K562 (cell line): ENCODE results near the gene MET. TPM values are rescaled to one million over a fixed set of nuclear protein-coding genes. Genes with fewer than 3 reads are reported as not detected.

Source experiments
- ATAC-seq: fragments of 200-7000 bp; cut with Tn5 transposase; 3 replicates; pipeline ENCODE4 v1.9.1; 2020; ENCODE audit warnings: moderate library complexity
- BruUV-seq: library from RNA; stranded (reverse); fragments of 400-500 nt; replicated peaks from 2 replicates; lab custom pipeline; 2021; lab: Mats Ljungman, UMichigan
- CTCF ChIA-PET: fragments of 300-600 bp; formaldehyde crosslinking; extraction: SDS; loops from one replicate; lab custom pipeline; 2021; ENCODE audit warnings: low intra/inter-chr PET ratio; lab: Yijun Ruan, JAX
- POLR2A ChIA-PET: fragments of 300-600, 350-650 bp; sonication (Branson Sonifier 250); formaldehyde crosslinking; extraction: SDS; loops from one replicate; lab custom pipeline; 2021; ENCODE audit warnings: antibody characterized with exemption, inconsistent platforms; lab: Yijun Ruan, JAX
- DNase-seq, 4 experiments: peaks; one replicate each; pipeline versions ENCODE4 v3.0.0 to v3.0.0-alpha.2; 2011 to 2018; ENCODE audit warnings: low spot score in 3 of 4, mixed read lengths in 3 of 4; ENCODE audit errors: extremely low read depth in 1 of 4
- FAIRE-seq: peaks from 2 replicates; lab custom pipeline; 2011; peaks lifted over from hg19 to GRCh38; lab: Jason Lieb, UNC
- H2AFZ ChIP-seq: 2 replicates; pipeline ENCODE4 v1.6.0; 2011; ENCODE audit warnings: low read depth, low read length, control low read depth, inconsistent platforms
- H3K27ac ChIP-seq: fragments of 200-600 bp; 3 replicates; pipeline ENCODE4 v1.8.0; 2011; ENCODE audit warnings: low read depth, mild to moderate bottlenecking, control low read depth, inconsistent platforms, low read length, moderate library complexity, mixed read lengths; ENCODE audit errors: extremely low read depth
- H3K27me3 ChIP-seq, 2 experiments: fragments of 300-600 bp in 1 of 2; 2 replicates in 1 of 2; 3 replicates in 1 of 2; pipeline versions ENCODE4 v1.6.0 to v1.8.0; 2011; ENCODE audit warnings: inconsistent platforms in 2 of 2, low read length in 2 of 2, mild to moderate bottlenecking in 1 of 2, mixed read lengths in 1 of 2, moderate library complexity in 1 of 2; ENCODE audit not compliant: control insufficient read depth in 2 of 2, insufficient read depth in 2 of 2
- H3K36me3 ChIP-seq: fragments of 300-600 bp; 3 replicates; pipeline ENCODE4 v1.8.0; 2011; ENCODE audit warnings: mild to moderate bottlenecking, low read length, inconsistent platforms; ENCODE audit not compliant: control insufficient read depth, insufficient read depth
- H3K4me1 ChIP-seq, 2 experiments: fragments of 200-600 bp in 1 of 2; replicated peaks in 1 of 2; 2 replicates in 1 of 2; 3 replicates in 1 of 2; pipeline versions ENCODE4 v1.5.1 to v1.8.0; 2011; ENCODE audit warnings: inconsistent platforms in 2 of 2, low read length in 2 of 2, mild to moderate bottlenecking in 1 of 2, mixed read lengths in 1 of 2, moderate library complexity in 1 of 2; ENCODE audit not compliant: control insufficient read depth in 2 of 2, insufficient read depth in 2 of 2
- H3K4me2 ChIP-seq: 2 replicates; pipeline ENCODE4 v1.6.1; 2011; ENCODE audit warnings: low read length, control low read depth, inconsistent platforms, mixed read lengths; ENCODE audit not compliant: insufficient read depth
- H3K4me3 ChIP-seq: fragments of 200-600 bp; sonication (generic), shearing (Covaris generic); 2 replicates; pipeline ENCODE4 v1.5.1; 2016; ENCODE audit warnings: control low read depth, inconsistent platforms
- H3K79me2 ChIP-seq: fragments of 200-600 bp; 3 replicates; pipeline ENCODE4 v1.8.0; 2011; ENCODE audit warnings: low read length, inconsistent platforms; ENCODE audit not compliant: control insufficient read depth, insufficient read depth
- H3K9ac ChIP-seq, 2 experiments: 2 replicates each; pipeline versions ENCODE4 v1.6.0 to v1.6.1; 2011; ENCODE audit warnings: low read depth in 2 of 2, low read length in 2 of 2, control low read depth in 1 of 2, inconsistent platforms in 1 of 2, mild to moderate bottlenecking in 1 of 2, mixed read lengths in 1 of 2; ENCODE audit not compliant: insufficient read depth in 1 of 2
- H3K9me1 ChIP-seq: one replicate; pipeline ENCODE4 v1.6.0; 2011; ENCODE audit warnings: inconsistent platforms, mild to moderate bottlenecking, low read length, moderate library complexity; ENCODE audit not compliant: control insufficient read depth, insufficient read depth
- H3K9me3 ChIP-seq: replicated peaks from 2 replicates; pipeline ENCODE4 v1.5.1; 2011; ENCODE audit warnings: low read depth, low read length, inconsistent platforms; ENCODE audit not compliant: control insufficient read depth, insufficient read depth
- H4K20me1 ChIP-seq: replicated peaks from 2 replicates; pipeline ENCODE4 v1.6.1; 2011; ENCODE audit warnings: low read length, inconsistent platforms, mixed read lengths; ENCODE audit not compliant: control insufficient read depth, insufficient read depth
- HINFP ChIP-seq: fragments of 450-650 bp; conservative IDR thresholded peaks from 2 replicates; pipeline ENCODE4 v1.6.1; 2016; ENCODE audit warnings: missing genetic modification characterization, low read depth, mild to moderate bottlenecking, control low read depth, missing compliant biosample characterization
- WGBS: fragments of 100-300 bp; shearing (Covaris generic); methylation state at CpG from one replicate; pipeline ENCODE4 v1.1.6; 2016; ENCODE audit warnings: low coverage, mixed read lengths; ENCODE audit not compliant: insufficient coverage; ENCODE audit errors: missing lambda C conversion rate; 5-methylcytosine and 5-hydroxymethylcytosine counted together
- in situ Hi-C: fragments of 300-500 bp; cut with MboI; formaldehyde crosslinking; loops from 4 replicates; pipeline ENCODE4 v1.15.0; 2018; ENCODE audit warnings: inconsistent platforms, mixed read lengths
- intact Hi-C: fragments of 100-400 bp; cut with micrococcal nuclease; formaldehyde crosslinking; loops from 2 replicates; pipeline ENCODE4 v1.14.2; 2022
- polyA plus RNA-seq, 8 experiments: library from polyadenylated mRNA; depleted of rRNA in 4 of 8; stranded (reverse) in 5 of 8; unstranded in 3 of 8; fragments of >200 nt; fragmentation: Nextera tagmentation in 2 of 8; fragmentation: Illumina TruSeq in 1 of 8; extraction: Ambion mirVana in 2 of 8; extraction: Trizol in 1 of 8; gene quantifications; 2 replicates each; pipeline versions ENCODE4 v1.2.1 to v1.2.3, GENCODE V29; 2011 to 2014; ENCODE audit warnings: inconsistent platforms in 1 of 8, missing spikeins in 1 of 8
- total RNA-seq, 7 experiments: library from RNA; depleted of rRNA in 6 of 7; stranded (reverse); fragments of >200 nt in 6 of 7; fragmentation: Illumina TruSeq in 2 of 7; extraction: Trizol in 2 of 7; gene quantifications; 2 replicates each; pipeline versions ENCODE4 v1.2.1 to v1.2.3, GENCODE V29; 2011 to 2021; ENCODE audit warnings: low replicate concordance in 1 of 7
- TF ChIP-seq, protein P1 (sequence below), 3 experiments: fragments of 200-800 bp in 1 of 3; sonication (Bioruptor generic) in 1 of 3; sonication (generic) in 1 of 3; formaldehyde crosslinking in 1 of 3; IDR thresholded peaks; 2 replicates each; pipeline versions ENCODE4 v1.6.1 to v1.8.0; 2016 to 2022; ENCODE audit warnings: mild to moderate bottlenecking in 2 of 3, missing compliant biosample characterization in 2 of 3, missing genetic modification characterization in 2 of 3, missing genetic modification reagents in 1 of 3

MET gene
- total and polyA plus RNA-seq, 9 of the 15 experiments (the other 6 are each of a cell fraction or from before 2014, with no cell fraction given) = 0.84 to 2.4 (median 1.1) TPM

DNA sequence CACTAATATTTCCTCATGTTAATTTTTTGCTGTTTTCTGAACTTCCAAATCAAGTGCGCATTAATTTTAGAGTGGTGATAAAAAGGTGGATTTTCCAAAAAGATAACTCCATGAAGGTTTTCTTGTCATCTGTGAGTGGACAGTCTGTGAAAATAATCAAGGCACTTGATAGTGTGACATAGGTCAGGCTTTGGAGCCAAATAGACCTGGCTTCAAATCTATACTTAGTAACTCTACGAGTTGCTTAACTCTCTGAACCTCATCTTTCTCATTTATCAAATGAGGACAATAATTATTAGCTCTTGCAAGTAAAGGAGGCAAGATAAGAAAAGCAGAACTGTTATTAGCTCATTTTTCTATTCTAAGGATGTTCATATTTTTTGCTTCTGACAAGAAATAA is 24.7 kb upstream of the MET start:
- POLR2A ChIA-PET = interaction anchor here (0.9 to 2.2 kb wide), 3 partner anchors 15 to 46 kb away, joined by 3 to 5 read pairs (median 3); no protein-coding TSS in a partner anchor
- in situ Hi-C loops = no loop called here
- Histone ChIP-seq H2AFZ (no peak overlapping the region), H3K9me3 (no peaks in the 10 kb centered on the region), H3K4me2 (no peak overlapping the region), H3K79me2 (no peaks in the 10 kb centered on the region), H3K27me3 (no peaks in the 10 kb centered on the region), H4K20me1 (no peaks in the 10 kb centered on the region), H3K36me3 (no peaks in the 10 kb centered on the region), H3K9me1 (no peaks in the 10 kb centered on the region), H3K9ac (no peak overlapping the region), H3K27ac (no peak overlapping the region), H3K4me1 (no peaks in the 10 kb centered on the region), H3K4me3 (no peak overlapping the region)
- DNase-seq = no peak
- TF ChIP-seq, protein P1, sequence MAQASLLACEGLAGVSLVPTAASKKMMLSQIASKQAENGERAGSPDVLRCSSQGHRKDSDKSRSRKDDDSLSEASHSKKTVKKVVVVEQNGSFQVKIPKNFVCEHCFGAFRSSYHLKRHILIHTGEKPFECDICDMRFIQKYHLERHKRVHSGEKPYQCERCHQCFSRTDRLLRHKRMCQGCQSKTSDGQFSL (CRISPR knock-in tag; IDR thresholded peaks at IDR 0.05) = no peak
- TF ChIP-seq, protein P1 (tag; IDR thresholded peaks at IDR 0.05) = no peak
- no peak for TF ChIP-seq HINFP
- CTCF ChIA-PET = no interaction called here
- 0% methylated on average over 2 of the region's 2 CpGs for WGBS
- FAIRE-seq = no peak
- BruUV-seq = no TSS peak
- intact Hi-C loops = no loop called here
- ATAC-seq = no peak
